GM12801 (cell line): ENCODE measurements around the gene HIF1AN.

Experiments
- CTCF ChIP-seq: IDR thresholded peaks from one replicate; pipeline ENCODE4 v1.5.1; 2011; ENCODE audit warnings: control low read depth; ENCODE audit not compliant: insufficient read length; ENCODE audit errors: extremely low read depth

Gene HIF1AN

GRCh38 chr10:100510533-100511308 is 25.0 kb upstream of the HIF1AN start:
- no peak for TF ChIP-seq CTCF

GRCh38 chr10:100515612-100516011 is 20.1 kb upstream of the HIF1AN start:
- no peak for TF ChIP-seq CTCF

- TF ChIP-seq CTCF = no peak
Measured at GRCh38 chr10:100516847-100517246, 18.9 kb upstream of the HIF1AN start.

GRCh38 chr10:100518761-100519241 is 16.9 kb upstream of the HIF1AN start:
- TF ChIP-seq CTCF = no peak

GRCh38 chr10:100519311-100520051 is 16.3 kb upstream of the HIF1AN start, which contains the start of gene SEC31B:
TSS of gene SEC31B (minus strand) at chr10:100519861. CDS start at chr10:100516952, 2,909 bp downstream.
- no peak for TF ChIP-seq CTCF

- no peak for TF ChIP-seq CTCF
Measured at GRCh38 chr10:100520811-100521210, 14.9 kb upstream of the HIF1AN start.

GRCh38 chr10:100522107-100522801 is 13.5 kb upstream of the HIF1AN start:
- no peak for TF ChIP-seq CTCF
